ENCODE measurements around the gene BRPF3.

BRPF3 gene

GRCh38 chr6:36200998-36201596 lies 4.6 kb downstream of the BRPF3 start:
- Histone ChIP-seq H3K27me3 (ENCODE audit: control insufficient read depth, insufficient read depth, low read length) (no peaks in the 10 kb centered on the region), H3K4me1 (ENCODE audit: control insufficient read depth, insufficient read depth, low read length) (no peaks in the 10 kb centered on the region), H3K36me3 (ENCODE audit: control insufficient read depth, insufficient read depth, low read length) (peaks cover 72% of the 10 kb centered on the region), H3K9ac (ENCODE audit: low read depth, low read length) (no peak overlapping the region), H3K4me3 (ENCODE audit: low read depth, low read length) (no peak overlapping the region), H3K9me3 (ENCODE audit: control insufficient read depth, insufficient read depth, low read length) (no peaks in the 10 kb centered on the region), H3K27ac (ENCODE audit: low read depth, low read length) (no peak overlapping the region)

DNA sequence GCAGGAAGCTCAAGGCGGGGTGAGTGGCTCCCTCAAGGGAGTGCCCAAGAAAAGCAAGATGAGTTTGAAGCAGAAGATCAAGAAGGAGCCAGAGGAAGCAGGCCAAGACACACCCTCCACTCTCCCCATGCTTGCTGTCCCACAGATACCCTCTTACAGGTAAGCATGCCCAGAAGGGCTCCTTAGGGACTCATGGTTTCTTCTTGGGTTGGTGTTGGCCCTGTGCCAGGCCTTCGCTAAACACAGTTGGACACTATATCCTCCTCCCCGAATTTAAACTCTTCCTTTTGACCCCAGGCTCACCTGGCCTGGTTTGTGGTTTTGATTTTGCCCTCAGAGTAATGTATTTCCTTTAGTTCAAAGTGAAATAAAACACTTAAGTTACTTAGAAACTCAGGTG lies 5.1 kb downstream of the BRPF3 start:
- Histone ChIP-seq H3K9ac (ENCODE audit: low read depth, low read length) (no peak overlapping the region), H3K36me3 (ENCODE audit: control insufficient read depth, insufficient read depth, low read length) (peaks cover 77% of the 10 kb centered on the region), H3K4me3 (ENCODE audit: low read depth, low read length) (no peak overlapping the region), H3K27ac (ENCODE audit: low read depth, low read length) (no peak overlapping the region), H3K9me3 (ENCODE audit: control insufficient read depth, insufficient read depth, low read length) (no peaks in the 10 kb centered on the region), H3K27me3 (ENCODE audit: control insufficient read depth, insufficient read depth, low read length) (no peaks in the 10 kb centered on the region), H3K4me1 (ENCODE audit: control insufficient read depth, insufficient read depth, low read length) (no peaks in the 10 kb centered on the region)

DNA sequence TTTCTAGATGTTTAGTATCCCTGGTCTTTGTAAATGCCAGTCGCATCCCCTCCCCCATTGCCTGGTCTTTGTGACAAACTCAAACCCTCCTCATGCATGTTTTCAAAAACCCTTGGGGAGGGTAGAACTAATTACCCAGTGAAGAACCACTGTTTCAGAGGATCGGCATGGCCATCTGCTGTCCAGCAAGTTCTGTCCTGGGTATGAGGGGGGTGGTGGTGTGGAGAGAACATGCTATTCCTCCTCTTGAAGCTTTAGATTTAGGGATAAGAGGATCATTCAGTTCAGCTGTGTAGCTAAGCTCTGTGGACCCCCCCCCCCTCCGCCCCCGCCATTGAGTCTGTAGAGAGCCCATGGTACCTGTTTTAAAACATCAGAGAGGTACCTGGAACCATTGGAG lies 5.6 kb downstream of the BRPF3 start:
- H3K9ac ChIP-seq (ENCODE audit: low read depth, low read length): no peak overlapping the region
- peaks cover 82% of the 10 kb centered on the region for H3K36me3 ChIP-seq (ENCODE audit: control insufficient read depth, insufficient read depth, low read length)
- H3K9me3 ChIP-seq (ENCODE audit: control insufficient read depth, insufficient read depth, low read length): no peaks in the 10 kb centered on the region
- H3K4me3 ChIP-seq (ENCODE audit: low read depth, low read length): no peak overlapping the region
- no peaks in the 10 kb centered on the region for H3K27me3 ChIP-seq (ENCODE audit: control insufficient read depth, insufficient read depth, low read length)
- H3K4me1 ChIP-seq (ENCODE audit: control insufficient read depth, insufficient read depth, low read length): no peaks in the 10 kb centered on the region
- H3K27ac ChIP-seq (ENCODE audit: low read depth, low read length): no peak overlapping the region

GRCh38 chr6:36204068-36204753 lies 7.7 kb downstream of the BRPF3 start:
- Histone ChIP-seq H3K4me1 (ENCODE audit: control insufficient read depth, insufficient read depth, low read length) (no peaks in the 10 kb centered on the region), H3K36me3 (ENCODE audit: control insufficient read depth, insufficient read depth, low read length) (peaks cover 99% of the 10 kb centered on the region), H3K27me3 (ENCODE audit: control insufficient read depth, insufficient read depth, low read length) (no peaks in the 10 kb centered on the region), H3K9ac (ENCODE audit: low read depth, low read length) (no peak overlapping the region), H3K4me3 (ENCODE audit: low read depth, low read length) (no peak overlapping the region), H3K9me3 (ENCODE audit: control insufficient read depth, insufficient read depth, low read length) (no peaks in the 10 kb centered on the region), H3K27ac (ENCODE audit: low read depth, low read length) (no peak overlapping the region)

GRCh38 chr6:36207155-36207554 lies 10.6 kb downstream of the BRPF3 start:
- no peaks in the 10 kb centered on the region for H3K4me1 ChIP-seq (ENCODE audit: control insufficient read depth, insufficient read depth, low read length)
- no peaks in the 10 kb centered on the region for H3K27me3 ChIP-seq (ENCODE audit: control insufficient read depth, insufficient read depth, low read length)
- no peak overlapping the region for H3K27ac ChIP-seq (ENCODE audit: low read depth, low read length)
- H3K9ac ChIP-seq (ENCODE audit: low read depth, low read length): no peak overlapping the region
- H3K9me3 ChIP-seq (ENCODE audit: control insufficient read depth, insufficient read depth, low read length): no peaks in the 10 kb centered on the region
- H3K36me3 ChIP-seq (ENCODE audit: control insufficient read depth, insufficient read depth, low read length): peaks cover 100% of the 10 kb centered on the region
- no peak overlapping the region for H3K4me3 ChIP-seq (ENCODE audit: low read depth, low read length)

- Histone ChIP-seq H3K27ac (ENCODE audit: low read depth, low read length) (no peak overlapping the region), H3K4me1 (ENCODE audit: control insufficient read depth, insufficient read depth, low read length) (no peaks in the 10 kb centered on the region), H3K9ac (ENCODE audit: low read depth, low read length) (no peak overlapping the region), H3K9me3 (ENCODE audit: control insufficient read depth, insufficient read depth, low read length) (no peaks in the 10 kb centered on the region), H3K4me3 (ENCODE audit: low read depth, low read length) (no peak overlapping the region), H3K36me3 (ENCODE audit: control insufficient read depth, insufficient read depth, low read length) (peaks cover 97% of the 10 kb centered on the region), H3K27me3 (ENCODE audit: control insufficient read depth, insufficient read depth, low read length) (no peaks in the 10 kb centered on the region)
These were observed 13.1 kb downstream of the BRPF3 start for GRCh38 chr6:36209606-36210005.

DNA sequence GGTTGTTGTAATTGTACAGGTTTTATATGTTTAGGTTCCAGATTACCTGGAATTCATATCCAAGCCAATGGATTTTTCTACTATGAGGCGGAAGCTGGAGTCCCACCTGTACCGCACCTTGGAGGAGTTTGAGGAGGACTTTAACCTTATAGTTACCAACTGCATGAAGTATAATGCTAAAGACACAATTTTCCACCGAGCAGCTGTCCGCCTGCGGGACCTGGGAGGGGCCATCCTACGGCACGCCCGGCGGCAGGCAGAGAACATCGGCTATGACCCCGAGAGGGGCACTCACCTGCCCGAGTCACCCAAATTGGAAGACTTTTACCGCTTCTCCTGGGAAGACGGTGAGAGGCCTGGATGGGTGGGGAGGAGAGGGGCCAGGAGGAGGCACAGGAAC lies 13.6 kb downstream of the BRPF3 start:
- no peaks in the 10 kb centered on the region for H3K4me1 ChIP-seq (ENCODE audit: control insufficient read depth, insufficient read depth, low read length)
- peaks cover 95% of the 10 kb centered on the region for H3K36me3 ChIP-seq (ENCODE audit: control insufficient read depth, insufficient read depth, low read length)
- no peaks in the 10 kb centered on the region for H3K27me3 ChIP-seq (ENCODE audit: control insufficient read depth, insufficient read depth, low read length)
- H3K9ac ChIP-seq (ENCODE audit: low read depth, low read length): no peak overlapping the region
- H3K4me3 ChIP-seq (ENCODE audit: low read depth, low read length): no peak overlapping the region
- no peaks in the 10 kb centered on the region for H3K9me3 ChIP-seq (ENCODE audit: control insufficient read depth, insufficient read depth, low read length)
- no peak overlapping the region for H3K27ac ChIP-seq (ENCODE audit: low read depth, low read length)

GRCh38 chr6:36210886-36211595 lies 14.5 kb downstream of the BRPF3 start:
- Histone ChIP-seq H3K4me1 (ENCODE audit: control insufficient read depth, insufficient read depth, low read length) (no peaks in the 10 kb centered on the region), H3K9me3 (ENCODE audit: control insufficient read depth, insufficient read depth, low read length) (no peaks in the 10 kb centered on the region), H3K27ac (ENCODE audit: low read depth, low read length) (no peak overlapping the region), H3K27me3 (ENCODE audit: control insufficient read depth, insufficient read depth, low read length) (no peaks in the 10 kb centered on the region), H3K36me3 (ENCODE audit: control insufficient read depth, insufficient read depth, low read length) (peaks cover 95% of the 10 kb centered on the region), H3K4me3 (ENCODE audit: low read depth, low read length) (no peak overlapping the region), H3K9ac (ENCODE audit: low read depth, low read length) (no peak overlapping the region)

GRCh38 chr6:36216559-36216958 lies 20.0 kb downstream of the BRPF3 start:
- peaks cover 93% of the 10 kb centered on the region for H3K36me3 ChIP-seq (ENCODE audit: control insufficient read depth, insufficient read depth, low read length)

GRCh38 chr6:36217188-36217587 lies 20.6 kb downstream of the BRPF3 start:
- Histone ChIP-seq H3K27me3 (ENCODE audit: control insufficient read depth, insufficient read depth, low read length) (no peaks in the 10 kb centered on the region), H3K27ac (ENCODE audit: low read depth, low read length) (no peak overlapping the region), H3K36me3 (ENCODE audit: control insufficient read depth, insufficient read depth, low read length) (peaks cover 92% of the 10 kb centered on the region), H3K4me1 (ENCODE audit: control insufficient read depth, insufficient read depth, low read length) (no peaks in the 10 kb centered on the region), H3K9me3 (ENCODE audit: control insufficient read depth, insufficient read depth, low read length) (no peaks in the 10 kb centered on the region), H3K9ac (ENCODE audit: low read depth, low read length) (no peak overlapping the region), H3K4me3 (ENCODE audit: low read depth, low read length) (no peak overlapping the region)

More at GRCh38 chr6:36216559-36216958, 20.0 kb downstream of the BRPF3 start:
- H3K27ac ChIP-seq (ENCODE audit: low read depth, low read length): no peak overlapping the region
- no peaks in the 10 kb centered on the region for H3K27me3 ChIP-seq (ENCODE audit: control insufficient read depth, insufficient read depth, low read length)
- H3K4me1 ChIP-seq (ENCODE audit: control insufficient read depth, insufficient read depth, low read length): no peaks in the 10 kb centered on the region
- H3K4me3 ChIP-seq (ENCODE audit: low read depth, low read length): no peak overlapping the region
- no peak overlapping the region for H3K9ac ChIP-seq (ENCODE audit: low read depth, low read length)
- H3K9me3 ChIP-seq (ENCODE audit: control insufficient read depth, insufficient read depth, low read length): no peaks in the 10 kb centered on the region

GRCh38 chr6:36217946-36218345 lies 21.4 kb downstream of the BRPF3 start:
- H3K27ac ChIP-seq (ENCODE audit: low read depth, low read length): no peak overlapping the region
- H3K9me3 ChIP-seq (ENCODE audit: control insufficient read depth, insufficient read depth, low read length): no peaks in the 10 kb centered on the region
- H3K4me3 ChIP-seq (ENCODE audit: low read depth, low read length): no peak overlapping the region
- no peaks in the 10 kb centered on the region for H3K4me1 ChIP-seq (ENCODE audit: control insufficient read depth, insufficient read depth, low read length)
- no peak overlapping the region for H3K9ac ChIP-seq (ENCODE audit: low read depth, low read length)
- H3K36me3 ChIP-seq (ENCODE audit: control insufficient read depth, insufficient read depth, low read length): peaks cover 94% of the 10 kb centered on the region
- no peaks in the 10 kb centered on the region for H3K27me3 ChIP-seq (ENCODE audit: control insufficient read depth, insufficient read depth, low read length)

Data from HUES48 (cell line).